Measurements from ENCODE around the gene TATDN3.
"Not testable (repeated sequence)": the region's sequence is repeated elsewhere in the genome, so short reads cannot be mapped to it uniquely, and the experiment has no call there.

Gene TATDN3

GRCh38 chr1:212858461-212859265 lies 67.0 kb downstream of the TATDN3 start:
- ChIA-PET CTCF (interaction anchor here (0.9 to 1.7 kb wide), 8 partner anchors 14 to 137 kb away, joined by 3 to 6 read pairs (median 4); no protein-coding TSS in a partner anchor), POLR2A (interaction anchor here (1.0 to 1.6 kb wide), 3 partner anchors 25 to 250 kb away, joined by 3 to 10 read pairs (median 3); partner anchors contain the start of gene ATF3)
- no peak for TF ChIP-seq CTCF (IDR thresholded peaks at IDR 0.05; ENCODE audit: control extremely low read depth, extremely low read depth, low read depth, missing control alignments)
- DNase-seq (ENCODE audit: extremely low spot score): peak; percentile 43

GRCh38 chr1:212860713-212861581 lies 69.3 kb downstream of the TATDN3 start:
- ChIA-PET CTCF (interaction anchor here (0.6 to 2.0 kb wide), 7 partner anchors 8 to 405 kb away, joined by 3 to 5 read pairs (median 3); no protein-coding TSS in a partner anchor), POLR2A (interaction anchor here (0.6 kb wide), 1 partner anchor 95 kb away, joined by 7 read pairs; no protein-coding TSS in a partner anchor)
- TF ChIP-seq CTCF (IDR thresholded peaks at IDR 0.05; ENCODE audit: control extremely low read depth, extremely low read depth, low read depth, missing control alignments): no peak
- no peak for DNase-seq (ENCODE audit: extremely low spot score)

DNA sequence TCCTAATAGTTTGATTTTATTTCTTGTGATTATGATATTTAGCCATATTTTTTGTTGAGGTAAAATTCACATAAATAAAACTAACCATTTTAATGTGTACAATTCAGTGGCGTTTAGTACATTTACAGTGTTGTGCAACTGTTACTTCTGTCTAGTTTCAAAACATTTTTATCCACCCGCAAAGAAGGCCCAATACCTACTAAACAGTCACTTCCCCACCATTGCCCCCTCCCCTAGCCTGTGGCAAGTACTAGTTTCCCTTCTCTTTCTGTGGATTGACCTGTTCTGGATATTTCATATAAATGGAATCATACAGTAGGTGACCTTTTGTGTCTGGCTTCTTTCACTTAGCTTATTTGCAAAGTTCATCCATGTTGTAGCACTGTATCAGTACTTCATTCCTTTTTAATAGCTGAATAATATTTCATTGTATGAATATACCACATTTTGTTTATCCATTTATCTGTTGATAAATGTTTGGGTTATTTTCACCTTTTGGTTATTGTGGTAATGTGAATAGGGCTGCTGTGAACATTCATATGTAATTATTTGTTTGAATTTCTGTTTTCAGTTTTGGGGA lies 70.5 kb downstream of the TATDN3 start:
- ChIA-PET CTCF (interaction anchor here (0.7 to 1.7 kb wide), 5 partner anchors 11 to 133 kb away, joined by 3 to 8 read pairs (median 3); no protein-coding TSS in a partner anchor), POLR2A (no interaction called here)
- no peak for DNase-seq (ENCODE audit: extremely low spot score)
- no peak for TF ChIP-seq CTCF (IDR thresholded peaks at IDR 0.05; ENCODE audit: control extremely low read depth, extremely low read depth, low read depth, missing control alignments)

DNA sequence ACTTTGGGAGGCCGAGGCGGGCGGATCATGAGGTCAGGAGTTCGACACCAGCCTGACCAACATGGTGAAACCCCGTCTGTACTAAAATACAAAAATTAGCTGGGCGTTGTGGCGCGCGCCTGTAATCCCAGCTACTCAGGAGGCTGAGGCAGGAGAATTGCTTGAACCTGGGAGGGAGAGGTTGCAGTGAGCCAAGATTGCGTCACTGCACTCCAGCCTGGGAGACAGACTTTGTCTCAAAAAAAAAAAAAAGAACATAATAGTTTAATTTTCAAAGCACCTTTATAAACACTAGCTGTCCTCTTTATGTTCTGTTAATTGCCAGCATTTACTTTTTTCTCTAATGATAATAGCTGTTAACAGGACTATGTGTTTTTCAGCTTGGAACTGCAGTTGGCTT lies 71.7 kb downstream of the TATDN3 start:
- DNase-seq (ENCODE audit: extremely low spot score); POLR2A ChIA-PET: not testable (repeated sequence)
- CTCF ChIA-PET: interaction anchor here (1.1 to 1.9 kb wide), 5 partner anchors 9 to 132 kb away, joined by 3 to 8 read pairs (median 4); no protein-coding TSS in a partner anchor

GRCh38 chr1:212864201-212864600 lies 72.5 kb downstream of the TATDN3 start:
- POLR2A ChIA-PET: no interaction called here

More at GRCh38 chr1:212864201-212864600, 72.5 kb downstream of the TATDN3 start:
- no peak for DNase-seq (ENCODE audit: extremely low spot score)
- CTCF ChIA-PET: interaction anchor here (1.4 to 1.9 kb wide), 3 partner anchors 10 to 406 kb away, joined by 3 to 6 read pairs (median 3); no protein-coding TSS in a partner anchor
- TF ChIP-seq CTCF (IDR thresholded peaks at IDR 0.05; ENCODE audit: control extremely low read depth, extremely low read depth, low read depth, missing control alignments): no peak
